Loucy (cell line): ENCODE measurements around the gene CROCC.
A peak's percentile ranks its signal among the peaks of the same experiment; 100 is the strongest.

Experiments used
- H2AFZ ChIP-seq: fragments of 200-600 bp; sonication (generic); 2 replicates; pipeline ENCODE4 v1.6.0; 2016; ENCODE audit warnings: antibody characterized with exemption, mild to moderate bottlenecking, low read length, moderate library complexity
- H3F3A ChIP-seq: fragments of 200-600 bp; 2 replicates; pipeline ENCODE4 v1.6.0; 2016; ENCODE audit warnings: antibody characterized with exemption, low read depth, mild to moderate bottlenecking
- H3K27me3 ChIP-seq: fragments of 200-600 bp; sonication (generic); 2 replicates; pipeline ENCODE4 v1.6.1; 2014; ENCODE audit warnings: low read length, mild to moderate bottlenecking; ENCODE audit not compliant: insufficient read depth, poor library complexity, severe bottlenecking
- H3K36me3 ChIP-seq: fragments of 200-600 bp; sonication (generic); 2 replicates; pipeline ENCODE4 v1.6.1; 2016; ENCODE audit warnings: low read length; ENCODE audit not compliant: insufficient read depth
- H3K4me1 ChIP-seq: fragments of 200-600 bp; sonication (generic); 2 replicates; pipeline ENCODE4 v1.5.1; 2014; ENCODE audit warnings: low read length, mild to moderate bottlenecking; ENCODE audit not compliant: insufficient read depth, poor library complexity, severe bottlenecking
- H3K4me2 ChIP-seq: fragments of 200-600 bp; sonication (generic); 2 replicates; pipeline ENCODE4 v1.6.0; 2014; ENCODE audit warnings: antibody characterized with exemption, low read length, low read depth, mild to moderate bottlenecking; ENCODE audit not compliant: poor library complexity, severe bottlenecking
- H3K4me3 ChIP-seq: fragments of 200-600 bp; sonication (generic); 2 replicates; pipeline ENCODE4 v1.5.1; 2014; ENCODE audit warnings: low read length, mild to moderate bottlenecking, mixed read lengths; ENCODE audit not compliant: poor library complexity, severe bottlenecking
- H3K79me2 ChIP-seq: fragments of 200-600 bp; sonication (generic); 2 replicates; pipeline ENCODE4 v1.6.1; 2014; ENCODE audit warnings: low read length; ENCODE audit not compliant: insufficient read depth
- H3K9ac ChIP-seq: fragments of 200-600 bp; sonication (generic); 2 replicates; pipeline ENCODE4 v1.6.0; 2014; ENCODE audit warnings: mild to moderate bottlenecking, low read depth, low read length, moderate library complexity; ENCODE audit not compliant: poor library complexity, severe bottlenecking
- H3K9me2 ChIP-seq: fragments of 200-600 bp; sonication (generic); replicated peaks from 2 replicates; pipeline ENCODE4 v1.6.1; 2016; ENCODE audit warnings: low read depth, low read length, mixed read lengths
- H3K9me3 ChIP-seq: fragments of 200-600 bp; sonication (generic); 2 replicates; pipeline ENCODE4 v1.6.1; 2014; ENCODE audit warnings: mild to moderate bottlenecking, antibody characterized with exemption, low read length, low read depth; ENCODE audit not compliant: insufficient read depth
- H4K20me1 ChIP-seq: fragments of 200-600 bp; sonication (generic); 2 replicates; pipeline ENCODE4 v1.6.0; 2014; ENCODE audit warnings: antibody characterized with exemption, low read length, mild to moderate bottlenecking; ENCODE audit not compliant: insufficient read depth, poor library complexity, severe bottlenecking
- CTCF ChIP-seq: fragments of 200-600 bp; sonication (generic); conservative IDR thresholded peaks from 2 replicates; pipeline ENCODE4 v1.5.1; 2014; ENCODE audit warnings: mild to moderate bottlenecking, antibody characterized with exemption, low read length
- EZH2phosphoT487 ChIP-seq: fragments of 200-600 bp; IDR thresholded peaks from 2 replicates; pipeline ENCODE4 v1.6.1; 2018; ENCODE audit warnings: antibody characterized with exemption, mild to moderate bottlenecking, moderate library complexity, borderline replicate concordance

Gene CROCC

GRCh38 chr1:16924216-16924918, 2.6 kb downstream of the CROCC start:
- TF ChIP-seq CTCF (no peak), EZH2phosphoT487 (no peak)
- H3K4me1 ChIP-seq: peaks cover 31% of the 10 kb centered on the region
- H3K79me2 ChIP-seq: peaks cover 7% of the 10 kb centered on the region; the same call in 1 of the 2 replicates
- H3K9me2 ChIP-seq: no peaks in the 10 kb centered on the region
- H3F3A ChIP-seq: no peaks in the 10 kb centered on the region
- no peaks in the 10 kb centered on the region for H3K9me3 ChIP-seq
- no peak overlapping the region for H2AFZ ChIP-seq
- H3K36me3 ChIP-seq: no peaks in the 10 kb centered on the region
- no peaks in the 10 kb centered on the region for H4K20me1 ChIP-seq
- H3K9ac ChIP-seq: no peak overlapping the region
- H3K4me3 ChIP-seq: no peak overlapping the region
- no peak overlapping the region for H3K4me2 ChIP-seq
- no peaks in the 10 kb centered on the region for H3K27me3 ChIP-seq

GRCh38 chr1:16924919-16925477, 3.3 kb downstream of the CROCC start:
- peak overlapping the region; percentile 26 for H3K9ac ChIP-seq
- H3K79me2 ChIP-seq: peaks cover 7% of the 10 kb centered on the region; the same call in 1 of the 2 replicates
- no peak overlapping the region for H3K4me3 ChIP-seq
- no peaks in the 10 kb centered on the region for H3K36me3 ChIP-seq
- no peaks in the 10 kb centered on the region for H4K20me1 ChIP-seq
- no peaks in the 10 kb centered on the region for H3F3A ChIP-seq
- H3K9me2 ChIP-seq: no peaks in the 10 kb centered on the region
- no peak overlapping the region for H2AFZ ChIP-seq
- H3K27me3 ChIP-seq: no peaks in the 10 kb centered on the region
- no peaks in the 10 kb centered on the region for H3K9me3 ChIP-seq
- TF ChIP-seq CTCF (peak; percentile 46), EZH2phosphoT487 (no peak)
- peaks cover 31% of the 10 kb centered on the region for H3K4me1 ChIP-seq
- H3K4me2 ChIP-seq: no peak overlapping the region

GRCh38 chr1:16925635-16926490, 4.1 kb downstream of the CROCC start:
- H3K4me2 ChIP-seq: no peak overlapping the region
- peaks cover 7% of the 10 kb centered on the region; the same call in 1 of the 2 replicates for H3K79me2 ChIP-seq
- no peaks in the 10 kb centered on the region for H3K36me3 ChIP-seq
- no peak for TF ChIP-seq EZH2phosphoT487
- TF ChIP-seq CTCF: no peak
- H2AFZ ChIP-seq: no peak overlapping the region
- H3K4me1 ChIP-seq: peaks cover 31% of the 10 kb centered on the region
- peak overlapping the region; percentile 26 for H3K9ac ChIP-seq
- H3K9me2 ChIP-seq: no peaks in the 10 kb centered on the region
- no peaks in the 10 kb centered on the region for H4K20me1 ChIP-seq
- H3K4me3 ChIP-seq: no peak overlapping the region
- H3K27me3 ChIP-seq: no peaks in the 10 kb centered on the region
- H3F3A ChIP-seq: no peaks in the 10 kb centered on the region
- H3K9me3 ChIP-seq: no peaks in the 10 kb centered on the region
